ENCODE data around the gene ENAH. TPM values are rescaled to one million over a fixed set of nuclear protein-coding genes. Genes with fewer than 3 reads are reported as not detected.

Gene ENAH
- polyA plus RNA-seq, 1 donor (not counting 4 experiments of a cell fraction or from before 2014, with no cell fraction given), result 61.0 TPM

- TF ChIP-seq, protein P1, sequence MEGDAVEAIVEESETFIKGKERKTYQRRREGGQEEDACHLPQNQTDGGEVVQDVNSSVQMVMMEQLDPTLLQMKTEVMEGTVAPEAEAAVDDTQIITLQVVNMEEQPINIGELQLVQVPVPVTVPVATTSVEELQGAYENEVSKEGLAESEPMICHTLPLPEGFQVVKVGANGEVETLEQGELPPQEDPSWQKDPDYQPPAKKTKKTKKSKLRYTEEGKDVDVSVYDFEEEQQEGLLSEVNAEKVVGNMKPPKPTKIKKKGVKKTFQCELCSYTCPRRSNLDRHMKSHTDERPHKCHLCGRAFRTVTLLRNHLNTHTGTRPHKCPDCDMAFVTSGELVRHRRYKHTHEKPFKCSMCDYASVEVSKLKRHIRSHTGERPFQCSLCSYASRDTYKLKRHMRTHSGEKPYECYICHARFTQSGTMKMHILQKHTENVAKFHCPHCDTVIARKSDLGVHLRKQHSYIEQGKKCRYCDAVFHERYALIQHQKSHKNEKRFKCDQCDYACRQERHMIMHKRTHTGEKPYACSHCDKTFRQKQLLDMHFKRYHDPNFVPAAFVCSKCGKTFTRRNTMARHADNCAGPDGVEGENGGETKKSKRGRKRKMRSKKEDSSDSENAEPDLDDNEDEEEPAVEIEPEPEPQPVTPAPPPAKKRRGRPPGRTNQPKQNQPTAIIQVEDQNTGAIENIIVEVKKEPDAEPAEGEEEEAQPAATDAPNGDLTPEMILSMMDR (optimal IDR thresholded peaks at IDR 0.05 in 1 of 3, IDR thresholded peaks at IDR 0.05 in 1 of 3, conservative IDR thresholded peaks at IDR 0.05 in 1 of 3; ENCODE audit: extremely low read depth in 1 of 3, insufficient read depth in 2 of 3, low read length in 3 of 3), result no peak
- no peak for TF ChIP-seq EZH2 (IDR thresholded peaks at IDR 0.05; ENCODE audit: low read length)
- Histone ChIP-seq H4K20me1 (ENCODE audit: control insufficient read depth, extremely low read depth, insufficient read depth, low read length) (no peaks in the 10 kb centered on the region), H3K4me2 (ENCODE audit: control insufficient read depth, extremely low read depth, insufficient read depth, low read depth, low read length) (no peak overlapping the region), H3K4me1 (ENCODE audit: control insufficient read depth, extremely low read depth, insufficient read depth, low read length) (peaks cover 7% of the 10 kb centered on the region), H3K27ac (ENCODE audit: control insufficient read depth, insufficient read depth, low read length) (no peak overlapping the region), H3K27me3 (ENCODE audit: control insufficient read depth, extremely low read depth, insufficient read depth, low read length) (no peaks in the 10 kb centered on the region), H3K36me3 (ENCODE audit: control insufficient read depth in 2 of 2, extremely low read depth in 1 of 2, insufficient read depth in 2 of 2, low read length in 2 of 2) (no peaks in the 10 kb centered on the region), H3K9me3 (ENCODE audit: control insufficient read depth, low read depth, low read length) (no peaks in the 10 kb centered on the region), H2AFZ (ENCODE audit: control insufficient read depth, low read length) (no peak overlapping the region), H3K9ac (ENCODE audit: control insufficient read depth, extremely low read depth, insufficient read depth, low read length) (no peak overlapping the region), H3K79me2 (ENCODE audit: control insufficient read depth, insufficient read depth, low read length) (no peaks in the 10 kb centered on the region), H3K9me1 (ENCODE audit: control insufficient read depth, extremely low read depth, insufficient read depth, low read length) (no peaks in the 10 kb centered on the region), H3K4me3 (ENCODE audit: control insufficient read depth in 2 of 3, extremely low read depth in 1 of 3, insufficient read depth in 2 of 3, low read depth in 1 of 3, low read length in 3 of 3) (no peak overlapping the region)
- dilution Hi-C loops (cut with MboI; ENCODE audit: extremely low pct_ligation_motif_present, low sequenced_read_pairs), result no loop called here
- FAIRE-seq (no peak), DNase-seq (ENCODE audit: low read depth, low spot score) (no peak)
Measured at GRCh38 chr1:225479341-225479740, 173.6 kb downstream of the ENAH start.

DNA sequence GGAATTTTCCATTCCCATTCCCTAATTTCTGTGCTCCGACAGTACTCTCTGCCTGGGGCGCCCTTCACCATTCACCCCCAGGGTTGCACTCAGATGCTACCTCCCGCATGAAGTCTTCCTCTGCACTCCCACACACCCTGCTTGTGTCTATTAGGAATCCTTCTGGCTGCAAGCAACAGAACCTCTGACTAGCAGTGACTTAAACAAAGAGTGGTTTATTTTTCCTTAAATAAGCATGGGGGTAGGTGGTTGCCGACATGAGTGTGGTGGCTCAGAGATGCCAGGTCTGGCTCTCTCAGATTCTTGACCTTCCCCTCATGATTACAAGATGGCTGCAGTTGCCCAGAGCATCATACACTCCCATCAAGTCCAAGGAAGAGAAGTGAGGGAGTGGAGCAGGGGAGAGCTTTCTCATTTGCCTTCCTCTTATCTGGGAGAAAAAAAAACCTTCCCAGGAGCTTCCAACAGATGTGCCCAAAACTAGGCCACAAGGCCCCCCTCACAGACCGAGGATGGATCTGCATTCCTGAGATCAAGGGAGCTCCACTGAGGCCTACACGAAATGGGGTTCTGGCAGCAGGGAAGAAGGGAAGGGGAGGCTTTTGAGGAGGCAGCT lies 175.5 kb downstream of the ENAH start:
- no peaks in the 10 kb centered on the region for H3K9me1 ChIP-seq (ENCODE audit: control insufficient read depth, extremely low read depth, insufficient read depth, low read length)
- no peak overlapping the region for H3K4me2 ChIP-seq (ENCODE audit: control insufficient read depth, extremely low read depth, insufficient read depth, low read depth, low read length)
- TF ChIP-seq, protein P1 (optimal IDR thresholded peaks at IDR 0.05 in 1 of 3, IDR thresholded peaks at IDR 0.05 in 1 of 3, conservative IDR thresholded peaks at IDR 0.05 in 1 of 3; ENCODE audit: extremely low read depth in 1 of 3, insufficient read depth in 2 of 3, low read length in 3 of 3), result no peak
- TF ChIP-seq EZH2 (IDR thresholded peaks at IDR 0.05; ENCODE audit: low read length), result no peak
- H3K27ac ChIP-seq (ENCODE audit: control insufficient read depth, insufficient read depth, low read length), result no peak overlapping the region
- H3K79me2 ChIP-seq (ENCODE audit: control insufficient read depth, insufficient read depth, low read length), result no peaks in the 10 kb centered on the region
- no peak overlapping the region for H3K4me3 ChIP-seq (ENCODE audit: control insufficient read depth in 2 of 3, extremely low read depth in 1 of 3, insufficient read depth in 2 of 3, low read depth in 1 of 3, low read length in 3 of 3)
- no peak overlapping the region for H2AFZ ChIP-seq (ENCODE audit: control insufficient read depth, low read length)
- H3K4me1 ChIP-seq (ENCODE audit: control insufficient read depth, extremely low read depth, insufficient read depth, low read length), result peaks cover 7% of the 10 kb centered on the region
- H3K36me3 ChIP-seq (ENCODE audit: control insufficient read depth in 2 of 2, extremely low read depth in 1 of 2, insufficient read depth in 2 of 2, low read length in 2 of 2), result no peaks in the 10 kb centered on the region
- FAIRE-seq, result no peak
- dilution Hi-C loops (cut with MboI; ENCODE audit: extremely low pct_ligation_motif_present, low sequenced_read_pairs), result no loop called here
- DNase-seq (ENCODE audit: low read depth, low spot score), result no peak
- H3K9ac ChIP-seq (ENCODE audit: control insufficient read depth, extremely low read depth, insufficient read depth, low read length), result no peak overlapping the region
- H3K27me3 ChIP-seq (ENCODE audit: control insufficient read depth, extremely low read depth, insufficient read depth, low read length), result no peaks in the 10 kb centered on the region
- H3K9me3 ChIP-seq (ENCODE audit: control insufficient read depth, low read depth, low read length), result no peaks in the 10 kb centered on the region
- H4K20me1 ChIP-seq (ENCODE audit: control insufficient read depth, extremely low read depth, insufficient read depth, low read length), result no peaks in the 10 kb centered on the region
